Endothelial cell of hepatic sinusoid (primary cell): Measurements from ENCODE around the gene SMAD5.

Experiments used
- in situ Hi-C: cut with HindIII; loops from 2 replicates; pipeline ENCODE4 v1.10.0; 2017; ENCODE audit warnings: low sequenced_read_pairs

Gene SMAD5

GRCh38 chr5:136132557-136133221 lies at the start of gene SMAD5:
Gene SMAD5 (plus strand): TSS chr5:136132845. CDS start chr5:136153761, 20,916 bp downstream.
- in situ Hi-C loops: no loop called here

- in situ Hi-C loops: no loop called here
These were observed 47.9 kb upstream of the SMAD5 start for GRCh38 chr5:136084698-136085097.

DNA sequence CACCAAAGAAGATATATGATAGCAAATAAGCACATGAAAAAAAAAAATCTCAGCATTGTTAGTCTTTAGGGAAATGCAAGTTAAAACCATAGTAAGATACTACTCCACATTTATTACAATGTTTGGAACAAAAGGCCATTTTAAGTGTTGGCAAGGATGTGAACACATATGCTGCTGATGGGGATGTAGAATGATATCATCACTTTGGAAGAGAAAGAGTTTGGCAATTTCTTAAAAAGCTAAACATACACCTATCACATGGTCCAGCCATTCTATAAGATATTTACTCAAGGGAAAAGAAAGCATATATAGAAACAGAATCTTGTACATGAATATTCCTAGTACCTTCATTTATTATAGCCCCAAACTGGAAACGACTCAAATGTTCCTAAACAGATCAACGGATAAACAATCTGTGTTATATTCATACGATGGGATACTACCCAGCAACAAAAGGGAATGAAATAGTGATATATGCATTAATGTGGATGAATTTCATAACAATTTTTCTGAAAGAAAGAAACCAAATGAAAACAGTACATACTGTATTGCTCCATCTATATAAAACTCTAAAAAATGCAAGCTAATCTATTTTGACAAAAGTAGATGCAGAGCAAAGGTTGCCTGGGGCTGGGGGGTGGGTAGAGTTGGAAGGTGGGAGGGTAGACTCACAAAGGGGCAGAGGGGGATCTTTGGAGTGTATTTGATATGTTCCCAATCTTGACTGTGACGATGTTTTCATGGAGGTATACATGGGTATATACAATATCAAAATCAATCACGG lies 45.7 kb upstream of the SMAD5 start:
- in situ Hi-C loops: no loop called here

GRCh38 chr5:136087961-136088871 lies 44.4 kb upstream of the SMAD5 start:
- in situ Hi-C loops: no loop called here

- in situ Hi-C loops: no loop called here
These were observed 42.9 kb upstream of the SMAD5 start for GRCh38 chr5:136089791-136090190.

DNA sequence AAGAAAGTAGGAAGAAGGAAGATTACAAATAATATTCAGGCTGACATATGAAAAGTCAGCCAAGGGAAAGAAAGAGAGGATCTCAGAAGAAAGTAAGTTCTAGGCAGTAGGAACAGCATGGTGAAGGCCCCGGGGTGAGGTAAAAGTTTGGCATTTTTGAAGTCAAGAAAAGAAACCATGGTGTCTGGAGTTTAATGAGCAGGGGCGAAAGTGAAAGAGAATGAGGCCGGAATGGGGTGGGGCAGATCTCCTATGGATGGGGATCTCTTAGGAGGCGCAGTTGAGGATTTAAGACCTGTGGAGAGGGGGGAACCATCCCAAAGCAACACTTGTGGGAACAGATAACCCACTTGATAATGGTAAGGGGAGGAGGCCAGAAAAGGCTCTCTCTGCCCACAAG lies 42.3 kb upstream of the SMAD5 start:
- in situ Hi-C loops: no loop called here

DNA sequence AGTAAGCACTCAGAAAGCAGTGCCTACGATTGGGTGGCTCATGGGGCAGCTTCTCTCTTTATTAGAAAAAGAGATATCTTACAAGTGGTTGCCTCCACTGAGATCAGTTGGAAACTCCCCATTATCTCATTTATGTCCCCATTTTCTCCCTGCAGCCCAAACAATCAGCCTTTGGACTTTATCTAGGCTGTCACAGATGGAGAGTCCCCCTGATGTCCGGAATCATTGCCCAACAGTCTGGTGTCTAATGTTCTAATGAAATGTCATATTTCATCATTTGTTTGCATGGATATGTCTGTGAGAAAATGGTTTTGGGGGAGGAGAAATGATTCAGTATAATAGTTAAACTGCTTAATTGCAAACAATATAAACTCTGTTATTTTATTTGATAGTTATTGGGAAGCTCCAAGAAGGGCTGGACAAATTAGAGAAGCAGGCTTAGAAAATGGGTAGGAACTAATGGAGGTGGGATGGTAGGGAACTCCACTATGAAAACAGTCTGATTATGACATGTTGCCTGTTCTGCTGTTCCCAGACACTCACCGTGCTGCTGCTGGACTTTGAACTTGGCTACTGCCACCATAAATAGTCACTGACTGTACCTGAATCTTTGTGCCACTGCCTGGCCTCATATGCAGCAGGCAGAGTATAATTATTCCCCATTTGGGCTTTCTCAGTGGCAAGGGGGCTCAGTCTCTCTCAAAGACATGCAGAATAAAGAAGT lies 38.3 kb upstream of the SMAD5 start:
- in situ Hi-C loops: no loop called here

- in situ Hi-C loops: no loop called here
These were observed 37.6 kb upstream of the SMAD5 start for GRCh38 chr5:136094913-136095641.

DNA sequence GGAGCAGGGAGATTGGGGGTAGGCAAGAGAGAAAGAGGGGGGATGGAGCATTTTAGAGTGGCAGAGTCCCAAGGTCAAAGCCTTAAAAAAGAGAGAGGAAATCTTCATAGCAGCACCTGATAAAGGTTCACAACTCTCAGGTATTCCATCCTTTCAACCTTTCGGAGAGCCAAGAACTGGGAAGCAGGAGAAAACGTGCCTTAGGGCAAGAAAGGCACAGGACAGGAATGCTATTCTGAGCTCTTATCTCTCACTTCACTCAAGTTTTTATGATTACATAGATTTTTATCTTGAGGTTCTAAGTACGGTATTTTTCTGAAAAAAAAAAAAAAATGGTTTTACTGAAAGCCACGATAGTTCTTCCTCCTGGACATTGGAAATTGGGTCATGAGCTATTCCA lies 34.5 kb upstream of the SMAD5 start:
- in situ Hi-C loops: no loop called here

DNA sequence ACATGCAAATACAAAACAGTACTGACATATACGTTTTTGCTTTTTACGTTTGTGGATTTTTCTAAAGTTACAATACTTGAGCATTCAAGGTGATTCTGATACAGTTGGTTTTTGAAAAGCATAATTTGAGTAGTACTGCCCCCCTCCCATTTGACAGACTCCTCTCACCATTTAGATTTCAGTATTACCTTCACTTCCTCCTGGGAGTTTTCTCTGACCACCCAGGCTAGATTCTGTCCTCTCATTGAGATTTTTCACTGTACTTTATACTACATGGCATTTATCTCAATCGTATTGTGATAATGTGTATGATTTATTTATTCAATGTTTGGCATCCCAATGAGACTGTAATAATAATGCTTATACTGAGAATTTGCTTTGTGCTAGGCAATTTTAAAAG lies 32.8 kb upstream of the SMAD5 start:
- in situ Hi-C loops: no loop called here

- in situ Hi-C loops: no loop called here
These were observed 30.8 kb upstream of the SMAD5 start for GRCh38 chr5:136101884-136102283.

- in situ Hi-C loops: no loop called here
These were observed 29.5 kb upstream of the SMAD5 start for GRCh38 chr5:136103118-136103517.

- in situ Hi-C loops: no loop called here
These were observed 28.2 kb upstream of the SMAD5 start for GRCh38 chr5:136104306-136104965.

DNA sequence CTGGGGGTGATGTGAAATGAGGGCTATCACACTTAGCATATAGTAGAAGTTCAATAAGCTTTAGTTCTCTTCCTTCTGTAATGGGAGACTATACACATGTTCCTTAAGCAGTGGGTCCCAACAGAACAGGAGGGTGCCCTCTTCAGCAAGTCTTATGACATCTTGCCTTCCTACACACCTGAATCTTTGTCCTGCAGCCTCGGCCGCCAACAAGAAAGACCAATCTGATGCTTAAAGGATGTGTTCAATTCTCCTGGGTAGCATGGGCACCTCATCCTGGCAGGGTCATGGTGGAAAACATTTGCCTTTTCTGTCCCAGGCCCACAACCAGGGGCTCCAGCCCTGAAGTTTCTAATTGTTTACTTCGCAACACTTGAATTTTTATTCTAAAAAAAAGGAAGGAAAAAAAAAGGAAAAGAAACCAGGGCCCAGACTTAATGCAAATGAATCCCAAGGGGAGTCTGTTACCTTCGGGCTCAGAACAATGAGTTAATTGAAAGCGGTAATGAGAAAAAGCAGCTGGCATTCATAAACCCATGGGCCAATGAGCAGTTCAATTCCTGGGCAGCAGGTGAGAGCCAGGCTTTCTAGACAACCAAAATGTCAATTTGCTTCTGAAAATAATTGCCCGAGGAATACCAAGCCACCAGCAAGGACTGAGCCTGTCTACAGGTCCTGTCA lies 26.2 kb upstream of the SMAD5 start:
- in situ Hi-C loops: no loop called here

DNA sequence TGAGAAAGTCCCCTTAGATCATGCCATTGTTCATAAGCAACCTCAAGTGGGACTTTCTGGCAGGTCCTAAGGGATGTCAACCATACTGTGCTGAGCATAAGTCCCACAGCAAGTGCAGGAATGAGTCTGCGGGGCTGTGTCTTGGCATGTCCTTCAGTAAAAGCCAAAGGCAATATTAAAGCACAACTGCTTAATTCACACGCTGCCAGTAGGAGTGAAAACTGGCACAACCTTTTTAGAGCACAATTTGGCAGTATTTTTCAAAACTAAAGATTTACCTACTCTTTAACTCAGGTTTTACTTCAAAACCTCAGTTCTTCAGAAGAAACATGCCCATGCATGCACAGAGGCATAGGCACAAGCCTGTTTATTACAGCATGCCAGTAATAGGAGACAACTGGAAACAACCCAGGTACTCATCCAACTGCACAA lies 24.4 kb upstream of the SMAD5 start:
- in situ Hi-C loops: no loop called here

- in situ Hi-C loops: no loop called here
These were observed 23.9 kb upstream of the SMAD5 start for GRCh38 chr5:136108766-136109165.

DNA sequence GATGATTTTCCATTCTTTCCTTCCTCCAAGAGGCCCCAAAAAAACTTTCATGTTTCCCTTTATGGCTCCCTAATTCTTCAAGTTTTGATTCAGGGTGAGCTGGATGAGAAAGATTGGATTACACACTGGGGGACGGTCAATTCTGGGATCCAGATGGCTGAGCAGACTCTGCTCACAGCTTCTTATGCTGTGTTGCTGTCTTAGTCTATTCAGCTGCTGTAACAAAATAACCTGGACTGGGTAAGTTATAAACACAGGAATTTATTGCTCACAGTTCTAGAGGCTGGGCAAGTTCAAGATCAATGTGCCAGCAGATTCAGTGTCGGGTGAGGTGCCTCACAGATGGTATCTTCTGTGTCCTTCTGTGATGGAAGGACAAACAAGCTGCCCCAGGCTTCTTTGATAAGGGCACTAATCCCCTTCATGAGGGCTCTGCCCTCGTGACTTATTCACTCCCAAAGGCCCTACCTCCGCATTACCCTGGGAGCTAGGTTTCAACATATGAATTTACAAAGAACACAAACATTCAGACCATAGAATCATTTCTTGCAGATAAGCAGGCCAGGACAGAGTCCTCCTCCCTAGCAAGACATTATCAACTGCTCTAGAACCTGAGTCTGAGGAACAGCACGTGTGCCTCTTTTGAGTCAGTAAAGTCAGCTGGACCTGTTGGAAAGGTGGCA lies 23.1 kb upstream of the SMAD5 start:
- in situ Hi-C loops: no loop called here

DNA sequence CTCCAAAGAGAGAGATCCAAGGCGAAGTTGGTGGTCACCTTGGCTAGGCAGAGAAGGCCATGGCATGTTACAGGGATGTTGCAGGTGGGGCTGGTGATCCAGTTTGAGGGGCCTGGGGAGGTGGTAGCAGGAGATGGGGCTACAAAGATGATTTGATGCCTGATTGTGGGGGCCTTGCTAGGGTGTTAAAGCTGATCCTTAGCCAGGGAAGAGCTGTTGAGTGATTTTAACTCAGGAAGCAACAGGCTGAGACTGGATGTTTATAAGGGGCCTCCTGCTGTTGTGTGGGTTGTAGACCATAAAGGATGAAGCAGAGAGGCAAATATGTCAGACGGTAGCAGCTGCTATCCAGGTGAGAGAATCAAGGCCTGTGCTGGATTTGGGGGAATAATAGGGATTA lies 19.0 kb upstream of the SMAD5 start:
- in situ Hi-C loops: no loop called here
